ENCODE results near the gene POTEF.
"Not testable (repeated sequence)": the region's sequence is repeated elsewhere in the genome, so short reads cannot be mapped to it uniquely, and the experiment has no call there.

DNA sequence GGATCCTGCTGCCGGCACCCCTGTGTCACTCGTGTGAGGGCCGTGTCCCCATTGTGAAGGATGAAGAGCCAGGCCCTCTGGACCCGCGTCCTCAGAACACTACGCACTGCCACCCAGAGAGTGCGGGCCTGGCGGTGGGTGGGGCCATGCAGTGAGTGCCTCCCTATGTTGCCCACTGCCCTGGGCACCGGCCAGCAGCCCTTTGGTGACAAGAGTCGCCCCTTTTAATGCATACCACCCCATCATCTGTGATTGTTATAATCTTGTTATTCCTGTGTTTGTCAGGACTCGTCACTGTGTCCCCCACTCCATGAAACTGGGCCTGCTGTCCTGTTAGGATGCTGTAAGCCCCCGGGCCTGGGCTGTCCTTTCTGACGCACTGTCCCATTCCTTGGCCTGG lies 9.3 kb upstream of the POTEF start:
- TF ChIP-seq, protein P1, sequence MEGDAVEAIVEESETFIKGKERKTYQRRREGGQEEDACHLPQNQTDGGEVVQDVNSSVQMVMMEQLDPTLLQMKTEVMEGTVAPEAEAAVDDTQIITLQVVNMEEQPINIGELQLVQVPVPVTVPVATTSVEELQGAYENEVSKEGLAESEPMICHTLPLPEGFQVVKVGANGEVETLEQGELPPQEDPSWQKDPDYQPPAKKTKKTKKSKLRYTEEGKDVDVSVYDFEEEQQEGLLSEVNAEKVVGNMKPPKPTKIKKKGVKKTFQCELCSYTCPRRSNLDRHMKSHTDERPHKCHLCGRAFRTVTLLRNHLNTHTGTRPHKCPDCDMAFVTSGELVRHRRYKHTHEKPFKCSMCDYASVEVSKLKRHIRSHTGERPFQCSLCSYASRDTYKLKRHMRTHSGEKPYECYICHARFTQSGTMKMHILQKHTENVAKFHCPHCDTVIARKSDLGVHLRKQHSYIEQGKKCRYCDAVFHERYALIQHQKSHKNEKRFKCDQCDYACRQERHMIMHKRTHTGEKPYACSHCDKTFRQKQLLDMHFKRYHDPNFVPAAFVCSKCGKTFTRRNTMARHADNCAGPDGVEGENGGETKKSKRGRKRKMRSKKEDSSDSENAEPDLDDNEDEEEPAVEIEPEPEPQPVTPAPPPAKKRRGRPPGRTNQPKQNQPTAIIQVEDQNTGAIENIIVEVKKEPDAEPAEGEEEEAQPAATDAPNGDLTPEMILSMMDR (conservative IDR thresholded peaks at IDR 0.05; ENCODE audit: low read depth, low read length) = not testable (repeated sequence)
- TF ChIP-seq EZH2 (IDR thresholded peaks at IDR 0.05; ENCODE audit: borderline replicate concordance, low read depth, low read length, poor library complexity, severe bottlenecking) = not testable (repeated sequence)

All from A673 (cell line).